ENCODE data around the gene SYPL2.
"Not testable (repeated sequence)": the region's sequence is repeated elsewhere in the genome, so short reads cannot be mapped to it uniquely, and the experiment has no call there.

DNA sequence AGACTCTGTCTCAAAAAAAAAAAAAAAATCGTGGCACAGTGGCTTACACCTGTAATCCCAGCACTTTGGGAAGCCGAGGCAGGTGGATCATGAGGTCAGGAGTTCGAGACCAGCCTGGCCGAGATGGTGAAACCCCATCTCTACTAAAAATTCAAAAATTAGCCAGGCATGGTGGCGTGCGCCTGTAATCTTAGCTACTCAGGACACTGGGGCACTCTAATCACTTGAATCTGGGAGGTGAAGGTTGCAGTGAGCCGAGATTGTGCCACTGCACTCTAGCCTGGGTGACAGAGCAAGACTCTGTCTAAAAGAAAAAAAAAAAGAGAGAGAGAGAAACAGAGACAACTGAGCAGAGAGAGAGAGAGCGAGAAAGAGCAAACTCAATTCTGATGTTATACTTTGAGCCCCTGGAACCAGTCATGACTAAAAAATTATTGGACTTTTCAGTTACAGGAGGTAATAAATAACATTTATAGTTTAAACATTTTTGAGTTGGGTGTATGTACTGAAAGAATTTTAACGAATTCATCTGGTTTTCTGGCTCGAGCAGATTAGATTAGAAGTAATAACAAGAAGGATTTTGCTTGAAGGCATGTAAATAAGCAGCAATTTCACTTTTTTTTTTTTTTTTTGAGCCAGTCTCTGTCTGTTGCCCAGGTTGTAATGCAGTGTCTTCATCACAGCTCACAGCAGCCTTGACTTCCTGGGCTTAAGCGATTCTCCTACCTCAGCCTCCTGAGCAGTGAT, 20.2 kb upstream of the SYPL2 start:
- TF ChIP-seq, protein P1, sequence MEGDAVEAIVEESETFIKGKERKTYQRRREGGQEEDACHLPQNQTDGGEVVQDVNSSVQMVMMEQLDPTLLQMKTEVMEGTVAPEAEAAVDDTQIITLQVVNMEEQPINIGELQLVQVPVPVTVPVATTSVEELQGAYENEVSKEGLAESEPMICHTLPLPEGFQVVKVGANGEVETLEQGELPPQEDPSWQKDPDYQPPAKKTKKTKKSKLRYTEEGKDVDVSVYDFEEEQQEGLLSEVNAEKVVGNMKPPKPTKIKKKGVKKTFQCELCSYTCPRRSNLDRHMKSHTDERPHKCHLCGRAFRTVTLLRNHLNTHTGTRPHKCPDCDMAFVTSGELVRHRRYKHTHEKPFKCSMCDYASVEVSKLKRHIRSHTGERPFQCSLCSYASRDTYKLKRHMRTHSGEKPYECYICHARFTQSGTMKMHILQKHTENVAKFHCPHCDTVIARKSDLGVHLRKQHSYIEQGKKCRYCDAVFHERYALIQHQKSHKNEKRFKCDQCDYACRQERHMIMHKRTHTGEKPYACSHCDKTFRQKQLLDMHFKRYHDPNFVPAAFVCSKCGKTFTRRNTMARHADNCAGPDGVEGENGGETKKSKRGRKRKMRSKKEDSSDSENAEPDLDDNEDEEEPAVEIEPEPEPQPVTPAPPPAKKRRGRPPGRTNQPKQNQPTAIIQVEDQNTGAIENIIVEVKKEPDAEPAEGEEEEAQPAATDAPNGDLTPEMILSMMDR (IDR thresholded peaks at IDR 0.05): not testable (repeated sequence)
- not testable (repeated sequence) for TF ChIP-seq POLR2AphosphoS5 (IDR thresholded peaks at IDR 0.05; ENCODE audit: insufficient read depth in 1 of 2, low read depth in 1 of 2)
